Activated CD4-positive, alpha-beta memory T cell treated with anti-CD3 and anti-CD28 coated beads, Interleukin-2, amount 10 ng/mL, durations not matched to agents 7 days and 5 days (primary cell): ENCODE data around the gene ACP4. TPM values are rescaled to one million over a fixed set of nuclear protein-coding genes. Genes with fewer than 3 reads are reported as not detected.

Experiments
- CTCF ChIA-PET: fragments of 350-600 bp; sonication (Branson Sonifier 250); formaldehyde crosslinking; loops from one replicate; lab custom pipeline; 2021; ENCODE audit warnings: antibody characterized with exemption, inconsistent platforms; lab: Charles Lee
- POLR2A ChIA-PET: fragments of 350-600 bp; sonication (Branson Sonifier 250); formaldehyde crosslinking; loops from one replicate; lab custom pipeline; 2021; ENCODE audit warnings: antibody characterized with exemption; lab: Charles Lee
- DNase-seq: peaks from one replicate; pipeline ENCODE4 v3.0.0-alpha.2; 2020
- H3K27ac Mint-ChIP-seq: one replicate; pipeline ENCODE4 v1.8.0; 2021; ENCODE audit warnings: mild to moderate bottlenecking, mixed read lengths
- H3K27me3 Mint-ChIP-seq: one replicate; pipeline ENCODE4 v1.8.0; 2021; ENCODE audit warnings: mixed read lengths
- H3K36me3 Mint-ChIP-seq: one replicate; pipeline ENCODE4 v1.8.0; 2021; ENCODE audit warnings: low read depth, mixed read lengths
- H3K4me1 Mint-ChIP-seq: one replicate; pipeline ENCODE4 v1.8.0; 2021; ENCODE audit warnings: mixed read lengths
- H3K4me3 Mint-ChIP-seq: one replicate; pipeline ENCODE4 v1.8.0; 2021; ENCODE audit warnings: mild to moderate bottlenecking, mixed read lengths
- H3K9me3 Mint-ChIP-seq: one replicate; pipeline ENCODE4 v1.8.0; 2021; ENCODE audit warnings: mixed read lengths
- total RNA-seq, 2 experiments: library from RNA; stranded (reverse); gene quantifications; one replicate each; pipeline ENCODE4 v1.2.3, GENCODE V29; 2021

Gene ACP4
- total RNA-seq, 2 experiments from 2014 or later: not detected

DNA sequence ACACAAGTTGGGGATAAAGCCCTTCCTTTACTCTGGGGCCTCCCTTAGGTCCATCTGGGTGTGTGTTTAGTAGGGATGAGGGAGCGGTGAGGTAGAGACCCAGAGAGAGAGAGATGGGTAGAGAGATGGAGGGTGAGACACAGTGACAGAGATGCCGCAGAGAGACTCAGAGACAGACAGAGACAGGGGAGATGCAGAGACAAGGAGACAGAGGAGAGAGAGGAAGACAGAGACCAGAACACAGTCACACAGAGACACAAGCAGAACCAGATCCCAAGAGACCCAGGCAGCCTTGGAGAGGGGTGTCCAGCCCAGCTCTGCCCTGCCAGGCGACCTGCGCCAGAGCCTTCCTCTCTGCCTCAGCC lies 31.0 kb downstream of the ACP4 start:
- Mint-ChIP-seq H3K4me3 (no peak overlapping the region), H3K36me3 (no peaks in the 10 kb centered on the region), H3K9me3 (no peaks in the 10 kb centered on the region), H3K27ac (no peak overlapping the region), H3K27me3 (peaks cover 37% of the 10 kb centered on the region), H3K4me1 (peaks cover 43% of the 10 kb centered on the region)
- no peak for DNase-seq
- POLR2A ChIA-PET: interaction anchor here (1.8 kb wide), 1 partner anchor 18 kb away, joined by 8 read pairs; no protein-coding TSS in a partner anchor
- CTCF ChIA-PET: no interaction called here

DNA sequence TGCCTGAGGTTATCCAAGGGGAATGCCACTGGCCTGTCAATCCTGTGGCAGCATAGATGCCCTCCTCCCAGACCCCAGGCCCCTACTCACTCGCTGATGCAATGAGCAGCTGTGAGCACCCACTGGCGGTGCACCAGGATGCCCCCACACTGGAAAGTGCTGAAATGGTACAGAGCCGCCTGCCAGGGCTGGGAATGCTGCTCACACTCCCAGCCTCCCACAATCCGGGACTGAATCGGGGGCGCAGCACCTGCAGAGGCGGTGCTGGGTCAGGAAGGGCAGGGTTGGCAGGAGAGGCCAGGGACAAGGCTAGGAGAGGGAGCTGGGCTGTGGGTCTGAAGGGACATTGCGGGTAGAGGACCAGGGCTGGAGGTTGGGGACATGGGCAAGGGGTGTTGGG lies 31.4 kb downstream of the ACP4 start:
- ChIA-PET POLR2A (interaction anchor here (1.8 kb wide), 1 partner anchor 18 kb away, joined by 8 read pairs; no protein-coding TSS in a partner anchor), CTCF (no interaction called here)
- no peak for DNase-seq
- H3K27ac Mint-ChIP-seq: no peak overlapping the region
- no peak overlapping the region for H3K4me3 Mint-ChIP-seq
- no peaks in the 10 kb centered on the region for H3K36me3 Mint-ChIP-seq
- peaks cover 41% of the 10 kb centered on the region for H3K27me3 Mint-ChIP-seq
- peaks cover 43% of the 10 kb centered on the region for H3K4me1 Mint-ChIP-seq
- no peaks in the 10 kb centered on the region for H3K9me3 Mint-ChIP-seq

GRCh38 chr19:50822661-50823208 lies 32.5 kb downstream of the ACP4 start:
- Mint-ChIP-seq H3K4me3 (no peak overlapping the region), H3K36me3 (no peaks in the 10 kb centered on the region), H3K27me3 (peaks cover 43% of the 10 kb centered on the region), H3K9me3 (no peaks in the 10 kb centered on the region), H3K4me1 (peaks cover 34% of the 10 kb centered on the region), H3K27ac (no peak overlapping the region)
- no peak for DNase-seq
- CTCF ChIA-PET: no interaction called here
- POLR2A ChIA-PET: no interaction called here

DNA sequence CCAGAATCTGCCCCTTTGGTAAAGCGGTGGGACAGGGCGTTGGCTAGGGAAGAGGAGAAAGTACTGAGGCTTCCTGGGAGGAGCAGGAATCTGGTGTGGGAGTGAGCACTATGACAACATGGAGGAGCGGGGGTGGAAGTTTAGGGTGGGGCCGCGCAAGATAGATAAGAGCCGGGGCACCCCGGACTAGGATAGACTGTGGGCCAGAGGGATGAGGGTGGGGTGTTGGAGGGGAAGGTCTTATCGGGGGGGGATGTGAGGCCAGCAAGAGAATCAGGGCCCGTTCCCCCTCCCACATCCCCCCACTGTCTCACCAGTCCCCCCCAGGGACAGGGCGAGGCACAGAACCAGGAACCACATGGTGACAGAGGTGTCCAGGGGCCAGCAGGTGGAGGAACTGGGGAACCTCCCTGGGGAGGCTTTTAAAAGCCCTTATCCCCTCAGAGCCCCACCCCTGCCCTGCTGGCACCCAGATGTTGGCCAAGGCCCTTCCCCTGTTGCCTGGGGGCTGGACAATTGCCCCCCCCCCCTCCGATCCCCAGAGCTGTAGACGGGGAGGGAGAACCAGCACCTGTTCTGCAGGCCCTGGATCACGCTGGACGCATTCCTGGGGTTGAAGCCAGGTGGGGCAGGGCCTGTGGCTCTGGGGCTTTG lies 33.3 kb downstream of the ACP4 start, which contains the start of gene KLK1:
TSS of gene KLK1 (minus strand) at position 399 of the 654 bp plus-strand sequence. CDS start at position 360, 39 bp downstream.
- POLR2A ChIA-PET: no interaction called here
- DNase-seq: no peak
- H3K27ac Mint-ChIP-seq: no peak within 1 kb of the TSS
- H3K9me3 Mint-ChIP-seq: no peaks in the 10 kb centered on the region
- peaks cover 42% of the 10 kb centered on the region for H3K27me3 Mint-ChIP-seq
- no peak within 1 kb of the TSS for H3K4me3 Mint-ChIP-seq
- no peaks in the 10 kb centered on the region for H3K36me3 Mint-ChIP-seq
- H3K4me1 Mint-ChIP-seq: peaks cover 26% of the 10 kb centered on the region
- CTCF ChIA-PET: no interaction called here

GRCh38 chr19:50826492-50827240 lies 36.5 kb downstream of the ACP4 start:
- DNase-seq: no peak
- POLR2A ChIA-PET: interaction anchor here (0.5 kb wide), 1 partner anchor 333 kb away, joined by 4 read pairs; no protein-coding TSS in a partner anchor
- Mint-ChIP-seq H3K27me3 (peaks cover 20% of the 10 kb centered on the region), H3K9me3 (no peaks in the 10 kb centered on the region), H3K4me1 (no peaks in the 10 kb centered on the region), H3K4me3 (no peak overlapping the region), H3K36me3 (no peaks in the 10 kb centered on the region), H3K27ac (no peak overlapping the region)
- CTCF ChIA-PET: no interaction called here

GRCh38 chr19:50827476-50827875 lies 37.3 kb downstream of the ACP4 start:
- no peak overlapping the region for H3K4me3 Mint-ChIP-seq
- ChIA-PET CTCF (no interaction called here), POLR2A (no interaction called here)
- peaks cover 20% of the 10 kb centered on the region for H3K27me3 Mint-ChIP-seq
- no peaks in the 10 kb centered on the region for H3K36me3 Mint-ChIP-seq
- no peaks in the 10 kb centered on the region for H3K9me3 Mint-ChIP-seq
- no peak overlapping the region for H3K27ac Mint-ChIP-seq
- DNase-seq: no peak
- H3K4me1 Mint-ChIP-seq: no peaks in the 10 kb centered on the region

GRCh38 chr19:50829801-50830200 lies 39.6 kb downstream of the ACP4 start:
- H3K4me3 Mint-ChIP-seq: no peak overlapping the region
- CTCF ChIA-PET: no interaction called here
- H3K27ac Mint-ChIP-seq: no peak overlapping the region
- POLR2A ChIA-PET: no interaction called here
- H3K27me3 Mint-ChIP-seq: peaks cover 19% of the 10 kb centered on the region
- H3K36me3 Mint-ChIP-seq: no peaks in the 10 kb centered on the region
- H3K4me1 Mint-ChIP-seq: no peaks in the 10 kb centered on the region
- H3K9me3 Mint-ChIP-seq: no peaks in the 10 kb centered on the region
- DNase-seq: no peak

- Mint-ChIP-seq H3K9me3 (no peaks in the 10 kb centered on the region), H3K4me3 (no peak overlapping the region), H3K36me3 (no peaks in the 10 kb centered on the region), H3K27me3 (peaks cover 23% of the 10 kb centered on the region), H3K4me1 (peaks cover 3% of the 10 kb centered on the region), H3K27ac (no peak overlapping the region)
- ChIA-PET CTCF (no interaction called here), POLR2A (no interaction called here)
- DNase-seq: no peak
Observed at GRCh38 chr19:50830266-50831025, 40.2 kb downstream of the ACP4 start.

DNA sequence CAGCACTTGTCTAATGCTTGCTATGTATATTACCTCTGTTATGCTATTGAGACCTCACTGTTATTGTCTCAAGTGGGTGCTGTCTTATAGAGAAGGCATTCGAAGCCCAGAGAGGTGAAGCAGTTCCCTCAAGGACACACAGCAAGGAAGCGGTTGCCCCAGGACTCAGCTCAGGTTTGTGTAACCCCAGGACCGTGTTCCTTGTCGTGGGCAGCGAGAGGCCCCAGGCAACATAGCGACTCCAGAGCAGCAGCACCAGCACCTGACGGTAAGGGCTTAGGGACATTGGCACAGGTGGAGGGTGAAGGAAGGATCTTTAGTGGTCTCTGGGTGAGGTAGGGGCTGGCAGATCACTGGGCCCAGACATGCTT lies 40.8 kb downstream of the ACP4 start:
- Mint-ChIP-seq H3K4me1 (peaks cover 4% of the 10 kb centered on the region), H3K36me3 (no peaks in the 10 kb centered on the region), H3K27ac (no peak overlapping the region), H3K9me3 (no peaks in the 10 kb centered on the region), H3K27me3 (peaks cover 22% of the 10 kb centered on the region), H3K4me3 (no peak overlapping the region)
- POLR2A ChIA-PET: no interaction called here
- DNase-seq: no peak
- CTCF ChIA-PET: no interaction called here

DNA sequence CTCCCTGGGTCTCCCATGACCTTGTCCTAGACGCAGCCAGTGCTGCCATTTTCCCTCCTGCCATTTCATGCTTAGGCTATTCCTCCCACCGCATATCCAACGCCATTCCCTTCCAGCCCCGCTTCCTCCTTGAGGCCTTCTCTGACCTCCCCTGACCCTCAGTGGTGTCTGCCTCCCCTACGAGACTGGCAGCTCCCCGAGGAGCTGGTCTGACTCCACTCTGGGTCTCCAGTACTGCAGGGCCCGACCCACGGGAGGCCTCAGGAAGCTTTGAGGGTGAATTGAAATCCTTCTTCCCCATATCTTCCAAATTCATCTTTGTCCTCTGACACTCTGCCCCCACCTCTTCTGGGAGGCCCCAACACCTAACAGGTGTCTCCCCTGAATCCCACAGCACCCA lies 42.5 kb downstream of the ACP4 start:
- H3K27me3 Mint-ChIP-seq: peaks cover 27% of the 10 kb centered on the region
- no peaks in the 10 kb centered on the region for H3K36me3 Mint-ChIP-seq
- H3K27ac Mint-ChIP-seq: no peak overlapping the region
- H3K9me3 Mint-ChIP-seq: no peaks in the 10 kb centered on the region
- CTCF ChIA-PET: no interaction called here
- DNase-seq: no peak
- peaks cover 9% of the 10 kb centered on the region for H3K4me1 Mint-ChIP-seq
- H3K4me3 Mint-ChIP-seq: no peak overlapping the region
- POLR2A ChIA-PET: interaction anchor here (0.6 kb wide), 1 partner anchor 72 kb away, joined by 3 read pairs; no protein-coding TSS in a partner anchor

DNA sequence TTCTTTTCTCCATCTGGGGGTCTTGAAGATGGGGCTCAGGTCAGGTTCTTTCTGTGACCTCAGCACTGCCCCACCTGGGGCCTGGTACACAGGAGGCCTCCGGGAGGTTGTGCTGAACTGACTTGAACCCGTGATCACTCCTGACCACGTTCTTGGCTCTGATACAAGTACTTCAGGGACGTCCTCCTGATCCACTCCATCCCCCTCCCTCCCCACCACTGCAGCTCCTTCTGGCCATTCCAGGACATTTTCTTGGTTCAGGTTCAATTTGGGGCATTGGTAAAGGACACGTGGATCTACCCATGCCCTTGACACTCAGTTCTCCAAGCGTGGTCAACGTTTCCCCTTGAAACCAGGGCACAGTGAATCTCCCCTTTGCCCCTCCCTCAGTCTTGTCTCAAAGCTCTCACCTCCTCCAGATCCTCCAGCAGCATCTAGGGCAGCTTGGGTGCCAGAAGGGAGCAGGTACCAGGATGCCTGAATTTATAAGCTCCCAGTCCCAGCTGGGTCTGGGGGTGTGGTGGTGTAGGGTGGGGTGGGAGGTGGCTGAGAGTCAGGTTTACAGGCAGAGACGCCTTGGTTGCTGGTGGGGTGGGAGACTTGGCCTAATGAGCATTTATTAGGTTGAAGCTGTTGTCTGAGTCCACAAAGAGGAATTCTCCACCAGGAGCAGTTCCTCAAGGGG lies 43.0 kb downstream of the ACP4 start, which contains the start of gene KLK15:
TSS of gene KLK15 (minus strand) at position 458 of the 685 bp plus-strand sequence. CDS start 2,082 bp downstream, outside the sequence.
- CTCF ChIA-PET: no interaction called here
- no peaks in the 10 kb centered on the region for H3K36me3 Mint-ChIP-seq

DNA sequence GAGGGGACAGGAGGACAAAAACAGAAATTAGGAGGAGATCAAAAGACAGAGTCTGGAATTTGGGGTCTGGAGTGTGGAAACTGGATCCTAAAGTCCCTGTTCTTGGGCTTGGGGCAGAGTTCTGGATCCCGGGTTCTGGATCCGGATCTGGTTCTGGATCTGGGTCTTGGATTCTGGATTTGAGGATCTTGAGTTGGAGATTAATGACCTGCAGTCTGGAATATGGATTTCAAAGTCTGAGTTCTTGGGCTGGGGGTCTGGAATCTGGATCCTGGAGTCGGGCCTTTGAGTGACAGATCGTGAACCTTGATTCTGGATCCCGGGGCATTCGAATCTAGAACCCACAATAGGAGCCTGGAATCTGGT lies 43.6 kb downstream of the ACP4 start:
- CTCF ChIA-PET: no interaction called here
- Mint-ChIP-seq H3K4me3 (no peak overlapping the region), H3K9me3 (no peaks in the 10 kb centered on the region), H3K27ac (no peak overlapping the region), H3K4me1 (peaks cover 11% of the 10 kb centered on the region), H3K36me3 (no peaks in the 10 kb centered on the region), H3K27me3 (peaks cover 26% of the 10 kb centered on the region)
- POLR2A ChIA-PET: no interaction called here
- no peak for DNase-seq

More for the DNA sequence above, 43.0 kb downstream of the ACP4 start, which contains the start of gene KLK15:
- Mint-ChIP-seq H3K27ac (no peak within 1 kb of the TSS), H3K27me3 (peaks cover 26% of the 10 kb centered on the region), H3K4me1 (peaks cover 11% of the 10 kb centered on the region), H3K4me3 (no peak within 1 kb of the TSS), H3K9me3 (no peaks in the 10 kb centered on the region)
- POLR2A ChIA-PET: no interaction called here
- DNase-seq: no peak
